ENCODE results near the gene SYMPK.

GRCh38 chr19:45897261-45897812 lies 34.4 kb upstream of the SYMPK start:
- TF ChIP-seq CTCF (IDR thresholded peaks at IDR 0.05) (no peak), POLR2A (IDR thresholded peaks at IDR 0.05) (no peak)

Data from Peyer's patch (tissue), 4 donors.